Uterus (tissue), 4 donors: ENCODE data around the gene INS. TPM values are rescaled to one million over a fixed set of nuclear protein-coding genes. Genes with fewer than 3 reads are reported as not detected.

ENCODE experiments used
- DNase-seq, 2 donors: peaks; one replicate each; pipeline ENCODE4 v3.0.0-alpha.2; 2019 to 2020
- H3K27ac ChIP-seq, 2 donors: fragments of 200-600 bp; sonication (generic); 1 replicate in 1 of 2; 2 replicates in 1 of 2; pipeline ENCODE4 v1.5.1; 2016 to 2018
- H3K27me3 ChIP-seq, 2 donors: fragments of 200-600 bp; sonication (generic); one replicate each; pipeline ENCODE4 v1.5.1; 2018 to 2019; ENCODE audit warnings: control low read depth in 1 of 2
- H3K36me3 ChIP-seq, 2 donors: fragments of 200-600 bp; sonication (generic); one replicate each; pipeline ENCODE4 v1.5.1; 2019; ENCODE audit warnings: control low read depth in 1 of 2
- H3K4me1 ChIP-seq, 2 donors: fragments of 200-600 bp; sonication (generic); one replicate each; pipeline ENCODE4 v1.5.1; 2018 to 2019; ENCODE audit warnings: control low read depth in 1 of 2
- H3K4me3 ChIP-seq, 2 donors: fragments of 200-600 bp; sonication (generic); 1 replicate in 1 of 2; 2 replicates in 1 of 2; pipeline ENCODE4 v1.5.1; 2018 to 2019; ENCODE audit warnings: mild to moderate bottlenecking in 1 of 2
- H3K9me3 ChIP-seq, 2 donors: fragments of 200-600 bp; sonication (generic); one replicate each; pipeline ENCODE4 v1.5.1; 2019; ENCODE audit warnings: control low read depth in 1 of 2
- POLR2A ChIP-seq, 2 donors: fragments of 450-650 bp; IDR thresholded peaks; one replicate each; pipeline ENCODE4 v1.6.1; 2016; ENCODE audit warnings: antibody characterized with exemption in 2 of 2, mild to moderate bottlenecking in 1 of 2, moderate library complexity in 1 of 2
- intact Hi-C: fragments of 100-400 bp; cut with DNase I; formaldehyde crosslinking; loops from one replicate; pipeline ENCODE4 v1.15.1; 2023; ENCODE audit warnings: low total_unique reads
- total RNA-seq, 4 donors: library from RNA; depleted of rRNA in 3 of 4; stranded (reverse); fragments of >200 nt in 3 of 4; gene quantifications; one replicate each; pipeline versions ENCODE4 v1.1.0 to v1.2.4, GENCODE V29; 2014 to 2023
- TF ChIP-seq, protein P1 (sequence below), 4 experiments: fragments of 200-600 bp in 2 of 4; fragments of 450-650 bp in 2 of 4; sonication (generic) in 2 of 4; IDR thresholded peaks; one replicate each; pipeline ENCODE4 v1.5.1; 2016 to 2019; ENCODE audit warnings: antibody characterized with exemption in 4 of 4, mild to moderate bottlenecking in 2 of 4, moderate library complexity in 1 of 4
- donor health status: DM: yes; HTN: yes; CAD: no.

Gene INS
- total RNA-seq, 4 donors from 2014 or later: not detected

DNA sequence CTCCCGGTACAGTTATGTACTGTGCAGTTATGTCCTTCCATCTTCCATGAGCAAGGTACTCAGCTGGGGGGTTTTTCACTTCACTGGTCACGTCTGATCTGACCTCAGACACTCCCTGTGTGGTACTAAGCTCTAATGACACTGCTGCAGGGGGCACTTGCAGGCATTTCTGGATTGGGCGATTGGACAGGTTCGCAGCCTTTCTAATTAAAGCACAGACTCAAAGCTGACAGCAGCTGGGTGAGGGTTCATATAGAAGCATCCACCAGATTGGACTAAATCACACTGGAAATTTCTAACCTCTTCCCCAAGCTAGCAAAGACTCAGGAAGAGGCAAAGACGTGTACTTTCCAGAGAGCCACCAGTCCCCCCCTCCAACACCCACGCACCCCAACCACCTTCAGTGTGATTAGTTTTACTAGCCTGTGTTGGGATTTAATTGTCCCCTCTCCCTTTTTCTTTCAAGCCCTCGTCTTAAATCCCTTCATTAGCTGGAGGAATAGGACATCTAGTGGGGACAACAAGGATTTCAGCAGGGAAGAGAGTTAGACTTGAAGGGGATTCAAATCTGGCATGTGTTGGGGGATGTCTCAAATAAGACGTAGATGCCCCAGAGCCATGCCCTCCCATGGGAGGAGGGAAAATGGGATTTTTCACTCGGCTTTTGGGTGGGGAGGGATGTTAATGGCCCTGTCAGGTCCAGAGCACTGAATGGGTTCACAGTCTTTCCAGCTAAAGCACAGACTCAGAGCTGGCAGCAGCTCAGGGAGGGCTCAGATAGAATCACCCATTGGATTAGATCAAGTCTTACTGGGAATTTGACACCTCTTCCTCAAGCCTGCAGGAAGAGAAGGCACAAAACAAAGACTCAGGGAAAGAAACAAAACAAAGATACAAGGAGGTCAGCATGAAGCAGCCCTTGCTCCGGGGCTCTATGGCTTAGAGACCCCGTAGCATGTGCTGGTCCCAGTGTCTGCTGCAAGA lies 10.9 kb downstream of the INS start:
- H3K27me3 ChIP-seq: peaks cover 0 to 13% of the 10 kb centered on the region in 2 donors

GRCh38 chr11:2149460-2149859 lies 11.5 kb downstream of the INS start:
- no peak overlapping the region for H3K27ac ChIP-seq
- no peak for DNase-seq
- no peaks in the 10 kb centered on the region for H3K9me3 ChIP-seq
- intact Hi-C loops: no loop called here
- peaks cover 0 to 18% of the 10 kb centered on the region in 2 donors for H3K27me3 ChIP-seq
- H3K36me3 ChIP-seq: no peaks in the 10 kb centered on the region
- TF ChIP-seq, protein P1, sequence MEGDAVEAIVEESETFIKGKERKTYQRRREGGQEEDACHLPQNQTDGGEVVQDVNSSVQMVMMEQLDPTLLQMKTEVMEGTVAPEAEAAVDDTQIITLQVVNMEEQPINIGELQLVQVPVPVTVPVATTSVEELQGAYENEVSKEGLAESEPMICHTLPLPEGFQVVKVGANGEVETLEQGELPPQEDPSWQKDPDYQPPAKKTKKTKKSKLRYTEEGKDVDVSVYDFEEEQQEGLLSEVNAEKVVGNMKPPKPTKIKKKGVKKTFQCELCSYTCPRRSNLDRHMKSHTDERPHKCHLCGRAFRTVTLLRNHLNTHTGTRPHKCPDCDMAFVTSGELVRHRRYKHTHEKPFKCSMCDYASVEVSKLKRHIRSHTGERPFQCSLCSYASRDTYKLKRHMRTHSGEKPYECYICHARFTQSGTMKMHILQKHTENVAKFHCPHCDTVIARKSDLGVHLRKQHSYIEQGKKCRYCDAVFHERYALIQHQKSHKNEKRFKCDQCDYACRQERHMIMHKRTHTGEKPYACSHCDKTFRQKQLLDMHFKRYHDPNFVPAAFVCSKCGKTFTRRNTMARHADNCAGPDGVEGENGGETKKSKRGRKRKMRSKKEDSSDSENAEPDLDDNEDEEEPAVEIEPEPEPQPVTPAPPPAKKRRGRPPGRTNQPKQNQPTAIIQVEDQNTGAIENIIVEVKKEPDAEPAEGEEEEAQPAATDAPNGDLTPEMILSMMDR (IDR thresholded peaks at IDR 0.05): no peak
- TF ChIP-seq POLR2A (IDR thresholded peaks at IDR 0.05): no peak
- H3K4me3 ChIP-seq: no peak overlapping the region
- peaks cover 0 to 5% of the 10 kb centered on the region in 2 donors for H3K4me1 ChIP-seq

More for the DNA sequence above, 10.9 kb downstream of the INS start:
- Histone ChIP-seq H3K9me3 (no peaks in the 10 kb centered on the region), H3K27ac (no peak overlapping the region), H3K4me1 (peaks cover 0 to 5% of the 10 kb centered on the region in 2 donors), H3K4me3 (no peak overlapping the region), H3K36me3 (no peaks in the 10 kb centered on the region)
- TF ChIP-seq POLR2A (IDR thresholded peaks at IDR 0.05): no peak
- TF ChIP-seq, protein P1 (IDR thresholded peaks at IDR 0.05): peak in 3 of 4 experiments; percentile 22 to 52 (median 44)
- intact Hi-C loops: loop anchor here (5.0 to 10.0 kb wide), 2 partner anchors 313 to 455 kb away; partner anchors contain the start of genes KRTAP5-6 and TNNI2
- DNase-seq: no peak

DNA sequence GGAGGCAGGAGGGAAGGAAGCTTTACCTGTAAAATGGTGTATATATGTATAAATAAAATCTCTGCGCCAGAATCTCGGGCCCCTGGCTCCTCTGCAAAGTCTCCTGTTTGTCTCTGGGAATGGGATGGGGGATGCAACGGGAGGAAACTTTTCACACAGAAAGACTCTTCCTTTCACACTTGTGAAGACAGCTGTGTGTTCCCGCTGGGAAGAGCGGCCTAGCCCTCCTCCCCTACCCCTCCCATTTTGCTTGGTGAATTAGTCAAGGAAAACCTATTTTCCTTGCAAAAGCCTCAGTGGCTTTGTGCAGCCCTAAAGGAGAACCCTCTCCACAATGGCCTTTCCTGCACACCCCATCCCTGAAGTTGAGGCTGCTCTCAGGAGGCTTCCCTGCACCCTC lies 12.4 kb downstream of the INS start:
- Histone ChIP-seq H3K4me1 (peaks cover 0 to 11% of the 10 kb centered on the region in 2 donors), H3K9me3 (no peaks in the 10 kb centered on the region), H3K36me3 (no peaks in the 10 kb centered on the region), H3K4me3 (no peak overlapping the region), H3K27ac (no peak overlapping the region), H3K27me3 (peaks cover 7 to 20% of the 10 kb centered on the region in 2 donors)
- no peak for DNase-seq
- TF ChIP-seq, protein P1 (IDR thresholded peaks at IDR 0.05): no peak
- TF ChIP-seq POLR2A (IDR thresholded peaks at IDR 0.05): no peak
- intact Hi-C loops: no loop called here

- intact Hi-C loops: no loop called here
- no peak overlapping the region for H3K27ac ChIP-seq
- TF ChIP-seq, protein P1 (IDR thresholded peaks at IDR 0.05): no peak
- TF ChIP-seq POLR2A (IDR thresholded peaks at IDR 0.05): no peak
- no peaks in the 10 kb centered on the region for H3K36me3 ChIP-seq
- H3K4me1 ChIP-seq: peaks cover 0 to 11% of the 10 kb centered on the region in 2 donors
- no peaks in the 10 kb centered on the region for H3K9me3 ChIP-seq
- peaks cover 7 to 31% of the 10 kb centered on the region in 2 donors for H3K27me3 ChIP-seq
- H3K4me3 ChIP-seq: no peak overlapping the region
- no peak for DNase-seq
Observed at GRCh38 chr11:2147391-2147790, 13.6 kb downstream of the INS start.

DNA sequence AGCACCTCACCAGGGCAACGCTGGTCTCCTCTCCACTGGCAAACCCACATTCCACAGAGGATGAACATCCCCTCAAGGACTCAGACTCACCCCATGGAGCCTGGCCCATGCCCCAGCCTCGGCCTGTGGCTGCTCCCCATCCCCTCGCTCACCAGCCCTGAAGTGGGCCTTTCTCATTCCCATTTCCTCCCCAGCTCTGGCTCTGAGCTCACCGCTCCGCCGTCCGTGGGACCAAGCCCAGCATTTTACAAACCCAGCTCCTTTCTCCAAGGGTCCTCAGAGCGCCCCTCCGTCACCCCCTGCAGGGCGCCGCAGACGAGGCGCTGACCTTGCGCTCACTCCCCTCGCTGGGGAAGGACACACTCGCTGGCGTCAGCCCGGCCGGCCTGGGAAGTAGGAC lies 15.0 kb downstream of the INS start:
- peaks cover 0 to 6% of the 10 kb centered on the region in 2 donors for H3K4me1 ChIP-seq
- no peak for DNase-seq
- H3K27me3 ChIP-seq: peaks cover 9 to 44% of the 10 kb centered on the region in 2 donors
- no peaks in the 10 kb centered on the region for H3K36me3 ChIP-seq
- TF ChIP-seq, protein P1 (IDR thresholded peaks at IDR 0.05): no peak
- TF ChIP-seq POLR2A (IDR thresholded peaks at IDR 0.05): no peak
- intact Hi-C loops: no loop called here
- no peaks in the 10 kb centered on the region for H3K9me3 ChIP-seq
- no peak overlapping the region for H3K4me3 ChIP-seq
- no peak overlapping the region for H3K27ac ChIP-seq
